Neural crest cell (in vitro differentiated cells): ENCODE data around the gene RIMBP2. TPM values are rescaled to one million over a fixed set of nuclear protein-coding genes. Genes with fewer than 3 reads are reported as not detected.
"Not testable (repeated sequence)": the region's sequence is repeated elsewhere in the genome, so short reads cannot be mapped to it uniquely, and the experiment has no call there.

Source experiments
- DNase-seq: peaks from one replicate; pipeline ENCODE4 v3.0.0; 2021; ENCODE audit warnings: low read depth, mixed read lengths, low spot score
- H3K27ac Mint-ChIP-seq: one replicate; pipeline ENCODE4 v1.8.0; 2021; ENCODE audit warnings: mild to moderate bottlenecking, mixed read lengths; ENCODE audit not compliant: unreplicated experiment
- H3K27me3 Mint-ChIP-seq: 2 replicates; pipeline ENCODE4 v1.8.0; 2021; ENCODE audit warnings: low read depth, mild to moderate bottlenecking, mixed read lengths
- H3K36me3 Mint-ChIP-seq: 2 replicates; pipeline ENCODE4 v1.8.0; 2021; ENCODE audit warnings: low read depth, mild to moderate bottlenecking, mixed read lengths
- H3K4me1 Mint-ChIP-seq: 2 replicates; pipeline ENCODE4 v1.8.0; 2021; ENCODE audit warnings: mixed read lengths
- H3K4me3 Mint-ChIP-seq: one replicate; pipeline ENCODE4 v1.8.0; 2021; ENCODE audit warnings: mild to moderate bottlenecking, mixed read lengths
- H3K9me3 Mint-ChIP-seq: 2 replicates; pipeline ENCODE4 v1.8.0; 2021; ENCODE audit warnings: mixed read lengths
- CTCF ChIP-seq: fragments of 200-600 bp; sonication (generic); conservative IDR thresholded peaks from 2 replicates; pipeline ENCODE4 v1.5.0; 2021; ENCODE audit warnings: antibody characterized with exemption, mild to moderate bottlenecking
- total RNA-seq: library from RNA; stranded (reverse); gene quantifications from 2 replicates; pipeline ENCODE4 v1.2.1, GENCODE V29; 2021

The RIMBP2 gene
- total RNA-seq, 1 donor from 2014 or later: 5.9 TPM

DNA sequence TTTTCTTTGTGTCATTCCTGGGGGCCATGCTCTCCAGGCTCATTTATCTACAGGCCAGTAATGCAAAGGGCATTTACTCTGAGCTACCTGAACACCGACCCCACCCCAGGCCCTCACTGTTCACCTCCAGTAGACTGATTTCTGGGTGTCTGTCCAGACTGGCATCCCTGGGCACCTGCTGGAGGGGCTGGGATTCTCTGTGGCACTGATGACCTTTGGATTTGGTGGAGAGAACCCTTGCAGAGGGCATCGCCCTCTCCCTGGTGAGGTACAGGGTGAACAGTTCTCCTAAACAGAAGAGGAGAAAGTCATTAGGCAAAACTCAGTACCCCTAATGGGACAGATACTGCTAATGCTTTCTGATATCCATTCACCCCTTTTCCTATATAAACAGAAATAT is 27.1 kb upstream of the RIMBP2 start:
- no peak for DNase-seq
- Mint-ChIP-seq H3K36me3 (no peaks in the 10 kb centered on the region), H3K4me3 (no peak overlapping the region), H3K27ac (no peak overlapping the region), H3K27me3 (peaks cover 11% of the 10 kb centered on the region), H3K4me1 (peaks cover 3% of the 10 kb centered on the region), H3K9me3 (no peaks in the 10 kb centered on the region)
- TF ChIP-seq CTCF: no peak

- Mint-ChIP-seq H3K27ac (no peak overlapping the region), H3K36me3 (no peaks in the 10 kb centered on the region), H3K27me3 (peaks cover 8% of the 10 kb centered on the region), H3K4me3 (no peak overlapping the region), H3K9me3 (no peaks in the 10 kb centered on the region), H3K4me1 (no peaks in the 10 kb centered on the region)
- DNase-seq: no peak
- TF ChIP-seq CTCF: no peak
Observed at GRCh38 chr12:130742716-130743115, 26.6 kb upstream of the RIMBP2 start.

DNA sequence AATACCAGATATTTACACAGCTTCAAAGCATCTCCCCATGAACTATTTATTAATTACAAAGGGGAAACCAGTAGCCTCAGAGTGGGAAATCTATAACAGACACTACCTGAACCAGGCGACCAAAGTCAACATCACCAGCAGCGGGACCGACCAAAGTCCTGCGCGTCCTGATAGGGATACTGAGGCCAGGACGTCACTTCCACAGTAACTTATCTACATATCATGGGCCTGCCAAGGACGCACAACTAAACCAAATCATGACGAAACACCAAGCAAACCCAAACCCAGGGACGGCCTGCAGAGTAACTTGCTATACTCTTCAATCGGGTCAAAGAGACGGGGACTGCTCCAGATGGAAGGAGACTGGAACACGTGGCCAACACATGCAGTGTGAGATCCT is 26.0 kb upstream of the RIMBP2 start:
- Mint-ChIP-seq H3K36me3 (no peaks in the 10 kb centered on the region), H3K27ac (no peak overlapping the region), H3K27me3 (peaks cover 14% of the 10 kb centered on the region), H3K4me1 (no peaks in the 10 kb centered on the region), H3K9me3 (no peaks in the 10 kb centered on the region), H3K4me3 (no peak overlapping the region)
- TF ChIP-seq CTCF: no peak
- no peak for DNase-seq

DNA sequence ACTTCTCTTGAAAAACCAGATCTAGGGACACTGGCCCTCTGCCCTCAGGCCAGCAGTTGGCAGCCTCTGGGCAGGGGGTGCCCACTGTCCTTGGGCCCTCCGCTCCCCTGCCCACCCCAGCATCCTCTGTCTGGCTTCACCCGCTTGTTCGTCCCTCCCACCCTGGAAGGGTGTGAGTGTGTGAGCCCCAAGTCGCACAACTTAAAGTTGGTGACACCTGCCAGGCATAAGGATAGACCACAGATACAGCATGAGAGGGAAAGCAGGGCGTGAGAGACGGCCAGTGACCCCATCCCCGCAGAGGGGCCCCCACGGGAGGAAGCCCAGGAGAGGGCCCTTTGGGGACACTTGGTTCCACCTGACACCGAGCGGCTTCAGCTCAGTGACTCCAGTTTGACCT is 23.5 kb upstream of the RIMBP2 start:
- H3K9me3 Mint-ChIP-seq: no peaks in the 10 kb centered on the region
- H3K36me3 Mint-ChIP-seq: no peaks in the 10 kb centered on the region
- TF ChIP-seq CTCF: no peak
- H3K4me1 Mint-ChIP-seq: no peaks in the 10 kb centered on the region
- peaks cover 13% of the 10 kb centered on the region for H3K27me3 Mint-ChIP-seq
- DNase-seq: no peak
- H3K4me3 Mint-ChIP-seq: no peak overlapping the region
- no peak overlapping the region for H3K27ac Mint-ChIP-seq

GRCh38 chr12:130738403-130738802 is 22.3 kb upstream of the RIMBP2 start:
- not testable (repeated sequence) for H3K27ac Mint-ChIP-seq, H3K36me3 Mint-ChIP-seq, H3K9me3 Mint-ChIP-seq, DNase-seq, H3K4me1 Mint-ChIP-seq, H3K4me3 Mint-ChIP-seq
- H3K27me3 Mint-ChIP-seq: peaks cover 13% of the 10 kb centered on the region

GRCh38 chr12:130737731-130738130 is 21.6 kb upstream of the RIMBP2 start:
- Mint-ChIP-seq H3K36me3 (no peaks in the 10 kb centered on the region), H3K9me3 (no peaks in the 10 kb centered on the region), H3K27me3 (peaks cover 12% of the 10 kb centered on the region), H3K4me3 (no peak overlapping the region), H3K4me1 (no peaks in the 10 kb centered on the region), H3K27ac (no peak overlapping the region)
- no peak for TF ChIP-seq CTCF
- DNase-seq: no peak
